Raji (cell line): ENCODE data around the gene CCDC47.
A peak's percentile ranks its signal among the peaks of the same experiment; 100 is the strongest.

Source experiments
- POLR2A ChIP-seq: IDR thresholded peaks from 2 replicates; pipeline ENCODE4 v1.6.1; 2011; ENCODE audit warnings: low read depth, low read length, control low read depth; ENCODE audit not compliant: insufficient read depth

The CCDC47 gene, protein sequence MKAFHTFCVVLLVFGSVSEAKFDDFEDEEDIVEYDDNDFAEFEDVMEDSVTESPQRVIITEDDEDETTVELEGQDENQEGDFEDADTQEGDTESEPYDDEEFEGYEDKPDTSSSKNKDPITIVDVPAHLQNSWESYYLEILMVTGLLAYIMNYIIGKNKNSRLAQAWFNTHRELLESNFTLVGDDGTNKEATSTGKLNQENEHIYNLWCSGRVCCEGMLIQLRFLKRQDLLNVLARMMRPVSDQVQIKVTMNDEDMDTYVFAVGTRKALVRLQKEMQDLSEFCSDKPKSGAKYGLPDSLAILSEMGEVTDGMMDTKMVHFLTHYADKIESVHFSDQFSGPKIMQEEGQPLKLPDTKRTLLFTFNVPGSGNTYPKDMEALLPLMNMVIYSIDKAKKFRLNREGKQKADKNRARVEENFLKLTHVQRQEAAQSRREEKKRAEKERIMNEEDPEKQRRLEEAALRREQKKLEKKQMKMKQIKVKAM

DNA sequence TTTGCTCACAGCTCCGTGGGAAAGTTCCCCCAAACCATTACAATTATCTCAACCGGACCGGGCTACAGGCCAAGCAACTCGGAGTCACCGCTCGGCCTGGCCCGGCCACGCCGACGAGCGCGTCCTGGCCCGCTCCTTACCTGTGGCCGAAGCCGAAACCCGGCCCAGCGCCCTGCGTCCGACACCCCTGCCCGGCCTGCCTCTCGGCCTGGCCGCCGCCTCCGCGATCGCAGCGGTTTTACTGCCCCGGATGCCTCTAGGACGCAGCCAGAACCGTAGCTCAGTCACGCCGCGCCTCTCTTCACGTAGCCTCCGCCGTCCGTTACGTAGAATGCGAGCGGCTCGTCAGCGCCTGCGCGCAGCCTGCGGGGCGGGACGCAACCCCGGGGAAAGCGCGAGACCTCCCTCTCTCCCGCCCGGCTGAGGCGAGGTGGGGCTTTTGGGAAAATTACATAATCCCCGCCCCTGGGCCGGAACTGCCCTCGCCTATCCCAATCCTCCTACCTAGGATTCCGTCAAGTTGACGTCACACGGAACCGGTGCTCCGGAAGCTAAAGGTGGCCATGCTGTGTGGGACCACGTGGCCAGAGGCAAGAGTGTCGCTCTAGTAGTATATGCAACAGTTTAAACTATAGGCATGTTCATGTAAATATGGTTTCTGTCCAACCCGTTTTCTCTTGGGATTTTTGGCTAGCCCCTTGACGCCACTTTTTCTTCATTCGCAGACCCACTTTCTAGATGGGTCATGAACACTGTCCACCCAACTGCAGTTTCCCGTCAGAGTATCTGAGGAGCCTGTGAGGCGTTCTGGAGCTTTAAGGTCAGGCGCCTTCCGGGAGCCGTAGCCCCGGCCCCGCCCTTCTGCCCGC, at the start of gene CCDC47:
CCDC47 (minus strand) TSS at position 326 of the 869 bp plus-strand sequence. CDS start 7,422 bp downstream, outside the sequence.
- TF ChIP-seq POLR2A = peak; percentile 80

DNA sequence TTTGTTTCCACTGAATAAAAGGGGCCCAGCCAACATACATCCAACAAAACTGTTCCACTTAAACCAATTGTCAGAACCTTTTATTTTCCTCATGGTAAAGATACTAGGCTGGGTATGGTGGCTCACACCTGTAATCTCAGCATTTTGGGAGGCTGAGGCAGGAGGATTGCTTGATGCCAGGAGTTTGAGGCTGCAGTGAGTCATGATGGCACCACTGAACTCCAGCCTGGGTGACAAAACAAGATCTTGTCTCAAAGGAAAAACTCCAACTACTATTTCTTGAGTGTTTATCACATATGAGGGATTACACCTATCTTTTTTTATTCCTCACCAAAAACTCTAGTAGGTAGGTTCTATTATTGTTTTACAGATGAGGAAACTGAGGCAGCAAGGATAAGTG, 49.1 kb upstream of the CCDC47 start:
- TF ChIP-seq POLR2A = no peak

DNA sequence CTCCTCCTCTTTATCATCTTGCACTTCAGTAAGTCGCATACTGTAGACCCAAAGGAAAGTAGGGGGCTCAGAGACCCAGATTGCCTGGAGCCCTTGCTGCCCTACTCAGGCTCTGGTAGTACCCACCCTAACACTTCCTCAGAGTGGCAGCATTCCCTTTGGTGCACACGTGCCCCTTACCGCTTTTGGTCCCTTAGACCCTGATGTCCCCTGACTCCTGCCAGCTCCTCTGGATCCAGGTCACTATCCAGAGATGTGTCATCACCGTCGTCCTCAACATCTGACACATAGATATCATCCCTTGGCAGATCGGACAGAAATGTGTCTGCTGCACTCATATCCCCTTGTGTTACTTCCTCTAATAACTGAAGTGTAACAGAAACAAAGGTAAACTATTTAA, 48.4 kb upstream of the CCDC47 start:
- TF ChIP-seq POLR2A = no peak

GRCh38 chr17:63820963-63821561, 47.7 kb upstream of the CCDC47 start:
- TF ChIP-seq POLR2A = no peak

DNA sequence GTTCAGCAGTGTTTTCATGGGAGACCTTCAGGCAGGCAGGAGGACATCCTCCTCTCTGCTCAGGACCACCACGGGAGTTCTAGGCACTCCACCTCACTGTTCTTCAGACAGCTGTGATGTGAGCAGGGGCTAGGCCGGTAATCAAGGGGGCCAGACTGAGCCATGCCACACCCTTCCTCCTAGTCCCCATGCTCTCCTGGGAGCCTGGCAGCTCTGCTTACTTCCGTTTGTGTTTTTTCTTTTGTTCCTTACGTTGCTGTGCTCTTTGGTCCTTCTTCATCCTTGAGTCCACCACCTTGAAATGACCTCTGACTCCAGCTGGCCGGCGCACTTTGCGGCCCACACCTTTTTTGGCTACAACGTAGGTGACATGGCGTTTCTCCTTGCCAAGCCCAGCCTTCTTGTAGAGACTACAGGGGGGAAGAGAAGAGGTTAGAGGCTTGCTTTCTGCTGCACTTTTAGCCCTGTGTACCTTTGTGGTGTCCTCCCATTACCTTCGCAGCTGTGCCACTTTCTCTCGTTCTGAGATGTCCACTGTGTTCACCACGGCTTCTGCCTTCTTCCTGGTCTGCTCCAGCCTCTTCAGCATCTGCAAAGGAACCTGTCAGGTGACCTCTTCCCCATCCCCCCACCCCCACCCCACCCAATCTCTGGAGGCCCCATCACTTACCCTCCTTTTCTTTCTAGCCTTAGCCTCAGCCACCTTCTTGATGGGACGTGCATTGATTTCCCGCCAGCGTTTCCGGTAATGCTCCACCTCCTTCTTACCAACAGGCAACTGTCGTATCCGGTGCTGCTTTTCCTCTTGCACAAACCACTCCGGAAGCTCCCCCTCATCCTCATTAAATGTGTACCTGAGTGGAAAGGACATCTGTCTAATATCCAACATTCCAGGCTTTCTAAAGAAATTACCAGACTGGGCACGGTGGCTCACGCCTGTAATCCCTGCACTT, 46.5 kb upstream of the CCDC47 start:
- TF ChIP-seq POLR2A = no peak

- no peak for TF ChIP-seq POLR2A
These were observed 45.7 kb upstream of the CCDC47 start for GRCh38 chr17:63819131-63819530.

DNA sequence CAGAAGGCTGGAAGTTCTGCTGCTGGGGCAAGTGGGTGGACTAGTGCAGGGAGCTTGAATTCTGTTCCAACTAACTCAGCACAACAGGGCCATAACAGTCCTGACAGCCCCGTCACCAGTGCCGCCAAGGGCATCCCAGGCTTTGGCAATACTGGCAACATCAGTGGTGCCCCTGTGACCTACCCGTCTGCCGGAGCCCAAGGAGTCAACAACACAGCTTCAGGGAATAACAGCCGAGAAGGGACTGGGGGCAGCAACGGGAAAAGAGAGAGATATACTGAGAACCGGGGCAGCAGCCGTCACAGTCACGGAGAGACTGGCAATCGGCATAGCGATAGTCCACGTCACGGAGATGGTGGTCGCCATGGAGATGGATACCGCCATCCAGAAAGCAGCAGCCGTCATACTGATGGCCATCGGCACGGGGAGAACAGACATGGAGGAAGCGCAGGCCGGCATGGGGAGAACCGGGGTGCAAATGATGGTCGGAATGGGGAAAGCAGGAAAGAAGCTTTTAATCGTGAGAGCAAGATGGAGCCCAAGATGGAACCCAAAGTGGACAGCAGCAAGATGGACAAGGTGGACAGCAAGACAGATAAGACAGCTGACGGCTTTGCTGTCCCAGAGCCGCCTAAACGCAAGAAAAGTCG, 44.5 kb upstream of the CCDC47 start:
- TF ChIP-seq POLR2A = no peak

DNA sequence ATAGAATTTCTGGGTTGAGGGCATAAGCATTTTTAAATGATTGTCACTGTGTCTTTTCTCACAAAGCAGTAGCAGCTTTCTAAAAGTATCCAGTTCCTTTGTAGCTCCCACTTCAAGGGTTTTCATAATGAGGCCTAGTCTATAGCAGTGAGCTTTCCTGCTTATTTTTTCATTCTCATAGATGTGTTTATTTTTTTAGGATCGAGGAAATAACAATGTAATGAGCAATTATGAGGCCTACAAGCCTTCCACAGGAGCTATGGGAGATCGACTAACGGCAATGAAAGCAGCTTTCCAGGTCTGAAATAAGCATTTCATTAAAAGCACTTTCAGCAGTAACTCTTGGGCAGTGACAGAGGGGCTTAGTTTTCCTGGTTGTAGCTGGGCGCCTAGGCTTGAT, 43.3 kb upstream of the CCDC47 start:
- TF ChIP-seq POLR2A = no peak

DNA sequence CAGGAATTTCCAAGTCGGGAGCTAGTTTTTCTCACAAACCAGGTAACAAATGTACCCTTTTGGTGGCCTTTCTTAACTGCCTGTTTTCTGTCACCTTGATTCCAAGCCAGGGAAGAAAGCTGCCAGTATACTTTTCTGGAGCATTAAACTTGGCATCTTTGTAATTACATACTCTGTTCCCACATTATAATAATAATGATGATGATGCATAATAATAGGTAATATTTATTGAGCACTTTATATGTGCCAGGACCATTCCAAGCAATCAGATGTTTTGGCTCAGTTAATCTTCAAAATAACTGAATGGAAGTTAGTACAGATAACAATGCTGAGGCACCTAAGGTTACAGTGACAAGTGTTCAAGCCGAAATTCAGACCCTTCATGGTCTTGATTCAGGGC, 42.7 kb upstream of the CCDC47 start:
- TF ChIP-seq POLR2A = no peak

DNA sequence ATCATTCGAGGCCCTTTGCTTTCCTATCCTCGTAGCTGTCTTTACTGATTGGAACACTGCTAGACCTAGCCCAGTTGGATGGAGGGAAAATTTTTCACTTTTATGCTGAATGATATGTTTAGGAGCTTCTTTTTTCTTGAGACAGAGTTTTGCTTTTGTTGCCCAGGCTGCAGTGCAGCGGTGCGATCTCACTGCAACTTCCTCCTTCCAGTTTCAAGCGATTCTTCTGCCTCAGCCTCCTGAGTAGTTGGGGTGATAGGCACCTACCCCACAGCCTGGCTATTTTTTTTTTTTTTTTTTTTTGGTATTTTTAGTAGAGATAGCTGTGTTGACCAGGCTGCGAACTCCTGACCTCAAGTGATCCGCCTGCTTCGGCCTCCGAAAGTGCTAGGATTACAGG, 36.6 kb upstream of the CCDC47 start:
- TF ChIP-seq POLR2A = no peak

- no peak for TF ChIP-seq POLR2A
These were observed 32.2 kb upstream of the CCDC47 start for GRCh38 chr17:63805591-63805990.

GRCh38 chr17:63804328-63804727, 30.9 kb upstream of the CCDC47 start:
- TF ChIP-seq POLR2A = no peak

DNA sequence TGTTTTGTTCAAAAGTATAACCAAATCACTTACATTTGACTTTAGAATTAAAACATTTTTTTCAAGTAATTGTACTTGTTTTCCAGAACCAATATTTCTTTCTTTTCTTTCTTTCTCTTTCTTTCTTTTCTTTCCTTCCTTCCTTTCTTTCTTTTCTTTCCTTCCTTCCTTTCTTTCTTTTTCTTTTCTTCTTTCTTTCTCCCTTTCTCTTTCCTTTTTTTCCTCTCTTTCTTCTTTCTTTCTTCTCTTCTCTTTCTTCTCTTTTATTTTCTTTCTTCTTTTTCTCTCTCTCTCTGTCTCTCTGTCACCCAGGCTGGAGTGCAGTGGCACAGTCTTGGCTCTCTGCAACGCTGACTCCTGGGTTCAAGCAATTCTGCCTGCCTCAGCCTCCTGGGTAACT, 27.4 kb upstream of the CCDC47 start:
- TF ChIP-seq POLR2A = no peak

DNA sequence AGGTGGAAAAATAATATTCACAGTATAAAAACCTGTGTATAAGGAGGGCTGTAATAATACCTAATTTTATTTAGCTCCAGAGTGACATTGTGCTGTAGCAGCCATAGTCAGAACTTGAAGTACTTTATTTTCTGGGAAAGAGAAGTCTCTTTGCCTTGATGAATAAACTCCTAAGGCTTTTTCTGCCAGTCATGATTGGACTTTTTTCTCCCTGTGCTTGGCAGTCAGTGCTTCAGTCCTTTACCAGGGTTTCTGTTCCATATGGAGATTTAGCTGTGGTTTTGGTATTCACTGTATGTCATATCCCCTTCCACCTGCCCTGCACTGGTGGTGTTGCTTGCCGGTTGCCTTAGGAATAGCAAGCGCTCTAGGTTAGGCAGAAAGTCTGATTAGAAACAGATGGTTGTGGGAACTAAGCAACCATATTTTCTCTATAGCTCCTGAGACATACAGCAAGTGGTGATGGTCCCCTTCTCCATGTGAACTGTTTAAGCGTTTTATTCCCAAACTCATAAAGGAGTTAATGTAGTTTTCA, 25.2 kb upstream of the CCDC47 start:
- TF ChIP-seq POLR2A = no peak
